ENCODE results near the gene TMEM123. TPM values are rescaled to one million over a fixed set of nuclear protein-coding genes. Genes with fewer than 3 reads are reported as not detected.

The TMEM123 gene
- total RNA-seq, 1 experiment from 2014 or later: 116 TPM

DNA sequence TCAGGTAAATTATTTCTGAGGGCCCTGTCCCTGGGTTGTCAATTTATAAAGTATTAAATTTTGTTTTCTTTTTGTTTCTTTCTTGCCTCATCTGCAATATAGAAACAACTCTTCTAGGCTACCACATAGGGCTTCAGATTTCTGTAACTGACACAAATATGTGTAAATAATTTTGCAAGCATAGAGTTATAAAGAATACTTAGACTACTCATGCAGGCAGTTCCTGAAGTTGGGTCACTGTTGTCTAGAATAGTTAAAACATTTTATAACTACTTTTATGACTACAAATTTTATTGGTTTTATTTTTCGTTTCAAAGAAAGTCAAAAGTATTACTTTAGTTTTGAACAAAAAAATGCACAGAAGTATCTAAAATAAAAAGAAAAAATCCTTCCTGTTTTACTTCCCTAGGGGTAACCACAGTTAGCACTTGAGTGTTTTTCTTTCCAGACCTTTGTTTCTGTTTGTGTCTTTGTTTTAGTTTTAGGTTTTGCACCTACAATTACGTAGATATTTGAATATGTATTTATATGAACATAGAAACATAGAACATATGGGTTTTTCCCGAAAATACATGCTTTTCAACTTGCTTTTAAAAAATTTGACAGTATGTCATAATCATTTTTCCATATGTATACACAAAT is 12.4 kb upstream of the TMEM123 start:
- ChIA-PET CTCF (interaction anchor here (0.6 to 2.5 kb wide), 2 partner anchors 74 to 605 kb away, joined by 3 to 8 read pairs; no protein-coding TSS in a partner anchor), POLR2A (no interaction called here)
- TF ChIP-seq ZMAT4 (CRISPR knock-in tag; IDR thresholded peaks at IDR 0.05) (no peak), NR3C1 (CRISPR knock-in tag; conservative IDR thresholded peaks at IDR 0.05; ENCODE audit: low read depth) (no peak), PRRX2 (CRISPR knock-in tag; IDR thresholded peaks at IDR 0.05) (no peak), ZNF671 (CRISPR knock-in tag; IDR thresholded peaks at IDR 0.05) (no peak), ZNF219 (CRISPR knock-in tag; IDR thresholded peaks at IDR 0.05; ENCODE audit: borderline replicate concordance) (no peak), GRHL2 (CRISPR knock-in tag; IDR thresholded peaks at IDR 0.05; ENCODE audit: insufficient replicate concordance, severe bottlenecking) (no peak), SOX15 (CRISPR knock-in tag; IDR thresholded peaks at IDR 0.05) (no peak), OVOL2 (CRISPR knock-in tag; IDR thresholded peaks at IDR 0.05; ENCODE audit: borderline replicate concordance) (no peak), ESRRA (CRISPR knock-in tag; IDR thresholded peaks at IDR 0.05; ENCODE audit: borderline replicate concordance) (no peak), NFATC4 (CRISPR knock-in tag; IDR thresholded peaks at IDR 0.05) (no peak), PRDM15 (CRISPR knock-in tag; IDR thresholded peaks at IDR 0.05) (no peak), SMAD3 (CRISPR knock-in tag; IDR thresholded peaks at IDR 0.05; ENCODE audit: borderline replicate concordance) (no peak)
- TF ChIP-seq, protein P1, sequence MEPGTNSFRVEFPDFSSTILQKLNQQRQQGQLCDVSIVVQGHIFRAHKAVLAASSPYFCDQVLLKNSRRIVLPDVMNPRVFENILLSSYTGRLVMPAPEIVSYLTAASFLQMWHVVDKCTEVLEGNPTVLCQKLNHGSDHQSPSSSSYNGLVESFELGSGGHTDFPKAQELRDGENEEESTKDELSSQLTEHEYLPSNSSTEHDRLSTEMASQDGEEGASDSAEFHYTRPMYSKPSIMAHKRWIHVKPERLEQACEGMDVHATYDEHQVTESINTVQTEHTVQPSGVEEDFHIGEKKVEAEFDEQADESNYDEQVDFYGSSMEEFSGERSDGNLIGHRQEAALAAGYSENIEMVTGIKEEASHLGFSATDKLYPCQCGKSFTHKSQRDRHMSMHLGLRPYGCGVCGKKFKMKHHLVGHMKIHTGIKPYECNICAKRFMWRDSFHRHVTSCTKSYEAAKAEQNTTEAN (CRISPR knock-in tag; IDR thresholded peaks at IDR 0.05): no peak
- no peaks in the 10 kb centered on the region for H3K27me3 Mint-ChIP-seq (ENCODE audit: low read depth)
- H3K27ac Mint-ChIP-seq: no peak overlapping the region
- no peaks in the 10 kb centered on the region for H3K9me3 Mint-ChIP-seq
- no peaks in the 10 kb centered on the region for H3K4me1 Mint-ChIP-seq
- H3K36me3 Mint-ChIP-seq: no peaks in the 10 kb centered on the region
- ATAC-seq (no peak), DNase-seq (ENCODE audit: low spot score) (no peak)
- no peak overlapping the region for H3K4me3 Mint-ChIP-seq

GRCh38 chr11:102464037-102464436 is 11.5 kb upstream of the TMEM123 start:
- H3K9me3 Mint-ChIP-seq: no peaks in the 10 kb centered on the region
- no peak for DNase-seq (ENCODE audit: low spot score)
- H3K4me3 Mint-ChIP-seq: no peak overlapping the region
- ChIA-PET CTCF (interaction anchor here (0.7 to 2.5 kb wide), 2 partner anchors 58 to 73 kb away, joined by 3 to 8 read pairs; no protein-coding TSS in a partner anchor), POLR2A (no interaction called here)
- no peaks in the 10 kb centered on the region for H3K36me3 Mint-ChIP-seq
- H3K27ac Mint-ChIP-seq: no peak overlapping the region
- ATAC-seq: no peak
- H3K4me1 Mint-ChIP-seq: no peaks in the 10 kb centered on the region
- H3K27me3 Mint-ChIP-seq (ENCODE audit: low read depth): no peaks in the 10 kb centered on the region
- TF ChIP-seq TEAD1 (CRISPR knock-in tag; IDR thresholded peaks at IDR 0.05) (no peak), SMAD4 (CRISPR knock-in tag; IDR thresholded peaks at IDR 0.05) (no peak), ZNF423 (CRISPR knock-in tag; IDR thresholded peaks at IDR 0.05) (no peak), ZBTB21 (CRISPR knock-in tag; IDR thresholded peaks at IDR 0.05; ENCODE audit: borderline replicate concordance) (no peak), CREB1 (CRISPR knock-in tag; IDR thresholded peaks at IDR 0.05) (no peak), ZNF232 (CRISPR knock-in tag; IDR thresholded peaks at IDR 0.05) (no peak), MXD4 (CRISPR knock-in tag; IDR thresholded peaks at IDR 0.05; ENCODE audit: borderline replicate concordance) (no peak), GRHL2 (CRISPR knock-in tag; IDR thresholded peaks at IDR 0.05; ENCODE audit: insufficient replicate concordance, severe bottlenecking) (no peak), ZNF138 (CRISPR knock-in tag; conservative IDR thresholded peaks at IDR 0.05) (no peak), TP53 (CRISPR knock-in tag; IDR thresholded peaks at IDR 0.05) (no peak)
- TF ChIP-seq, protein P2, sequence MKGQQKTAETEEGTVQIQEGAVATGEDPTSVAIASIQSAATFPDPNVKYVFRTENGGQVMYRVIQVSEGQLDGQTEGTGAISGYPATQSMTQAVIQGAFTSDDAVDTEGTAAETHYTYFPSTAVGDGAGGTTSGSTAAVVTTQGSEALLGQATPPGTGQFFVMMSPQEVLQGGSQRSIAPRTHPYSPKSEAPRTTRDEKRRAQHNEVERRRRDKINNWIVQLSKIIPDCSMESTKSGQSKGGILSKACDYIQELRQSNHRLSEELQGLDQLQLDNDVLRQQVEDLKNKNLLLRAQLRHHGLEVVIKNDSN (CRISPR knock-in tag; IDR thresholded peaks at IDR 0.05): no peak
- TF ChIP-seq, protein P3, sequence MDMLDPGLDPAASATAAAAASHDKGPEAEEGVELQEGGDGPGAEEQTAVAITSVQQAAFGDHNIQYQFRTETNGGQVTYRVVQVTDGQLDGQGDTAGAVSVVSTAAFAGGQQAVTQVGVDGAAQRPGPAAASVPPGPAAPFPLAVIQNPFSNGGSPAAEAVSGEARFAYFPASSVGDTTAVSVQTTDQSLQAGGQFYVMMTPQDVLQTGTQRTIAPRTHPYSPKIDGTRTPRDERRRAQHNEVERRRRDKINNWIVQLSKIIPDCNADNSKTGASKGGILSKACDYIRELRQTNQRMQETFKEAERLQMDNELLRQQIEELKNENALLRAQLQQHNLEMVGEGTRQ (CRISPR knock-in tag; IDR thresholded peaks at IDR 0.05): no peak
- TF ChIP-seq, protein P4, sequence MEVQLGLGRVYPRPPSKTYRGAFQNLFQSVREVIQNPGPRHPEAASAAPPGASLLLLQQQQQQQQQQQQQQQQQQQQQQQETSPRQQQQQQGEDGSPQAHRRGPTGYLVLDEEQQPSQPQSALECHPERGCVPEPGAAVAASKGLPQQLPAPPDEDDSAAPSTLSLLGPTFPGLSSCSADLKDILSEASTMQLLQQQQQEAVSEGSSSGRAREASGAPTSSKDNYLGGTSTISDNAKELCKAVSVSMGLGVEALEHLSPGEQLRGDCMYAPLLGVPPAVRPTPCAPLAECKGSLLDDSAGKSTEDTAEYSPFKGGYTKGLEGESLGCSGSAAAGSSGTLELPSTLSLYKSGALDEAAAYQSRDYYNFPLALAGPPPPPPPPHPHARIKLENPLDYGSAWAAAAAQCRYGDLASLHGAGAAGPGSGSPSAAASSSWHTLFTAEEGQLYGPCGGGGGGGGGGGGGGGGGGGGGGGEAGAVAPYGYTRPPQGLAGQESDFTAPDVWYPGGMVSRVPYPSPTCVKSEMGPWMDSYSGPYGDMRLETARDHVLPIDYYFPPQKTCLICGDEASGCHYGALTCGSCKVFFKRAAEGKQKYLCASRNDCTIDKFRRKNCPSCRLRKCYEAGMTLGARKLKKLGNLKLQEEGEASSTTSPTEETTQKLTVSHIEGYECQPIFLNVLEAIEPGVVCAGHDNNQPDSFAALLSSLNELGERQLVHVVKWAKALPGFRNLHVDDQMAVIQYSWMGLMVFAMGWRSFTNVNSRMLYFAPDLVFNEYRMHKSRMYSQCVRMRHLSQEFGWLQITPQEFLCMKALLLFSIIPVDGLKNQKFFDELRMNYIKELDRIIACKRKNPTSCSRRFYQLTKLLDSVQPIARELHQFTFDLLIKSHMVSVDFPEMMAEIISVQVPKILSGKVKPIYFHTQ (CRISPR knock-in tag; IDR thresholded peaks at IDR 0.05): no peak
